ENCODE results near the gene BLM. TPM values are rescaled to one million over a fixed set of nuclear protein-coding genes. Genes with fewer than 3 reads are reported as not detected.

Gene BLM
- total RNA-seq, 4 donors from 2014 or later, result 0.15 to 2.8 (median 1.4) TPM

DNA sequence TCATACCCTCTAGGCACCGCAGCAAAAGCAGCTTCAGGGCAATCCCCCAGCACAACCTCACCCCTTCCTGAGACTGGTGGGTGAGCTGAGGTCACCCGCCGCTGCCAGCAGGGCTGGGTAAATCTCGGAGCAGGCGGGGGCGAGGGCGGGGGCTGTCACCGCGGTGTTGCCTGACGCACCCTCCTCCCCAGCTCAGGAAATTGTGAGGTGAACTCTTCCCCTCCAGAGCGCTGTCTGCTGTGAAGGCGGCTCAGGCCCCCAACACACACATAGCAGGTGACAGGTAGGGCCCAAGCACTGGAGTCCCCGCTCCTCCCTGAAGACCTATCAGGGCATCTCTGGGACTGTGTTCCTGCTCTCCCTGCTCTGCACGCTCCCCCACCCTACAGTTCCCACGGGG is 121.0 kb downstream of the BLM start:
- Histone ChIP-seq H3K9me3 (no peaks in the 10 kb centered on the region), H3K27ac (no peak overlapping the region), H3K4me1 (no peaks in the 10 kb centered on the region), H3K36me3 (no peaks in the 10 kb centered on the region), H3K4me3 (no peak overlapping the region), H3K27me3 (no peaks in the 10 kb centered on the region)
- TF ChIP-seq POLR2AphosphoS5 (IDR thresholded peaks at IDR 0.05) (no peak), EP300 (IDR thresholded peaks at IDR 0.05) (no peak), POLR2A (IDR thresholded peaks at IDR 0.05) (no peak)
- TF ChIP-seq, protein P1, sequence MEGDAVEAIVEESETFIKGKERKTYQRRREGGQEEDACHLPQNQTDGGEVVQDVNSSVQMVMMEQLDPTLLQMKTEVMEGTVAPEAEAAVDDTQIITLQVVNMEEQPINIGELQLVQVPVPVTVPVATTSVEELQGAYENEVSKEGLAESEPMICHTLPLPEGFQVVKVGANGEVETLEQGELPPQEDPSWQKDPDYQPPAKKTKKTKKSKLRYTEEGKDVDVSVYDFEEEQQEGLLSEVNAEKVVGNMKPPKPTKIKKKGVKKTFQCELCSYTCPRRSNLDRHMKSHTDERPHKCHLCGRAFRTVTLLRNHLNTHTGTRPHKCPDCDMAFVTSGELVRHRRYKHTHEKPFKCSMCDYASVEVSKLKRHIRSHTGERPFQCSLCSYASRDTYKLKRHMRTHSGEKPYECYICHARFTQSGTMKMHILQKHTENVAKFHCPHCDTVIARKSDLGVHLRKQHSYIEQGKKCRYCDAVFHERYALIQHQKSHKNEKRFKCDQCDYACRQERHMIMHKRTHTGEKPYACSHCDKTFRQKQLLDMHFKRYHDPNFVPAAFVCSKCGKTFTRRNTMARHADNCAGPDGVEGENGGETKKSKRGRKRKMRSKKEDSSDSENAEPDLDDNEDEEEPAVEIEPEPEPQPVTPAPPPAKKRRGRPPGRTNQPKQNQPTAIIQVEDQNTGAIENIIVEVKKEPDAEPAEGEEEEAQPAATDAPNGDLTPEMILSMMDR (IDR thresholded peaks at IDR 0.05), result no peak
- no peak for ATAC-seq
- no CpG with 5 or more reads among the region's 15 CpGs for WGBS, 2 donors (ENCODE audit: low coverage in 1 of 2)

DNA sequence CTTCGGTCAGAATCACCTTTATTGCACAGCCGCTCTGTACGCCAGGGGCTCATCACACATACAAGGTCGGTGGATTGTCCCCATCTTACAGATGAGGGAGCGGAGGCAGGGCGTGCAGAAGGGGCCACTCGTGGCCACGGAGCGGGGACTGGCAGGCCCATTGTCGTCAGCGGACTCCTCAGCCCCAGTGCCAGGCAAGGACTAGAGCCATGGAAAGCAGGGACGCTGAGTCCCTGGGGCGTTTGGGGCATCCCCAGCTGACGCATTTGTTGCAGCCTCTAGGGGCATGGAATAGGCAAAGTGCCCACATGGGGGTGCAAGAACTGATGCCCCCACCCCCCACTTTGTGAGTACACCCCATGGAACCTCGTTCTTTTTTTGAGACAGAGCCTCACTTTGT is 121.4 kb downstream of the BLM start:
- ATAC-seq, result no peak
- H3K9me3 ChIP-seq, result no peaks in the 10 kb centered on the region
- no peaks in the 10 kb centered on the region for H3K4me1 ChIP-seq
- TF ChIP-seq EP300 (IDR thresholded peaks at IDR 0.05), result no peak
- TF ChIP-seq, protein P1 (IDR thresholded peaks at IDR 0.05), result no peak
- TF ChIP-seq POLR2A (IDR thresholded peaks at IDR 0.05), result no peak
- TF ChIP-seq POLR2AphosphoS5 (IDR thresholded peaks at IDR 0.05), result no peak
- no peak overlapping the region for H3K4me3 ChIP-seq
- no peaks in the 10 kb centered on the region for H3K27me3 ChIP-seq
- H3K36me3 ChIP-seq, result no peaks in the 10 kb centered on the region
- no peak overlapping the region for H3K27ac ChIP-seq
- WGBS, 2 donors (ENCODE audit: low coverage in 1 of 2), result 88% methylated on average over 3 of the region's 15 CpGs; no CpG with 5 or more reads in 1 of the 2 donors

DNA sequence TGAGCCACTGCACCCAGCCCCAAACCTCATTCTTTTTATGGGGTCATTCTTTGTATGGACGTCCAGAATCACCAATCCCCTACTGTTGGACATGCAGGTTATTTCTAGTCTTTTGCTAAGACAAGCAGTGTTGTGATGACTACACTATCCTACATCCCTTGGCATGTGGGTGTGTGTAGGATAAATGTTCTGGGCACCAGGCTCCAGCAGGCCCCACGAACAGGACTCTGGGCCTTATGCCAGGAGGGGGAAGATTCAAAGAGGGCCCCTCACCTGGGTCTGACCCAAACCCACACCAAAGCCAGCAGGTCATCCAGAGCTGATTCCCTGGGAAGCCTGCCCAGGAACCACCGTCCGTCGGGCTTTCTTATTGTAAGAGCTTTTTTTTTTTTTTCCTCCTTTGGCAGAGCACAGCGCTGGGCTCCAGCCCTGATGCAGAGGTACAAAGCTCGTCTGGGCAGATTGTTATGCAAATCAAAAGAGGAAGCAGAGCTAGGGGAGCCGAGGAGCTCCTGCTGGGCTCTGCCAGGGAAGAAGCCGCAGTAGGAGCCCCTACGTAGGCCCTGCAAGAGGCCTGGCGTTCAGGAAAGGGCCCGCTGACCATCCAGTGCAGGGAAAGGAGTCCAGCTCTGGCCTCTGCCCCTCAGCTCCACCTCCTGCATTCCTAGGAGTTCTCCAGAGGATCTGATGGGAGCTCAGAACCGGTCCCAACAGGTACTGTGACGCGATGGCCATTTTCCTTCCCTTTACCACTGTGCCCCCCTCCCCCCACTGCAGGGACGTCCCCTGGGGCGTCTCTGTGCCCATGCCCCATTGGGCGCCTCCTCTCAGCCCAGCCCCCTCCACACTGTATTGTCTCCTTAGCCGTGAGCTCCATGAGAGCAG is 122.3 kb downstream of the BLM start:
- Histone ChIP-seq H3K9me3 (no peaks in the 10 kb centered on the region), H3K4me1 (no peaks in the 10 kb centered on the region), H3K27me3 (no peaks in the 10 kb centered on the region), H3K4me3 (peak overlapping the region in 1 of 2 donors; percentile 12), H3K27ac (peak overlapping the region in 1 of 4 donors; percentile 9), H3K36me3 (no peaks in the 10 kb centered on the region)
- ATAC-seq, result peak; percentile 53
- TF ChIP-seq, protein P1 (IDR thresholded peaks at IDR 0.05), result no peak
- TF ChIP-seq EP300 (IDR thresholded peaks at IDR 0.05), result no peak
- no peak for TF ChIP-seq POLR2A (IDR thresholded peaks at IDR 0.05)
- TF ChIP-seq POLR2AphosphoS5 (IDR thresholded peaks at IDR 0.05), result no peak
- 42 to 50% methylated on average over 1 to 14 of the region's 19 CpGs for WGBS, 2 donors (ENCODE audit: low coverage in 1 of 2)

DNA sequence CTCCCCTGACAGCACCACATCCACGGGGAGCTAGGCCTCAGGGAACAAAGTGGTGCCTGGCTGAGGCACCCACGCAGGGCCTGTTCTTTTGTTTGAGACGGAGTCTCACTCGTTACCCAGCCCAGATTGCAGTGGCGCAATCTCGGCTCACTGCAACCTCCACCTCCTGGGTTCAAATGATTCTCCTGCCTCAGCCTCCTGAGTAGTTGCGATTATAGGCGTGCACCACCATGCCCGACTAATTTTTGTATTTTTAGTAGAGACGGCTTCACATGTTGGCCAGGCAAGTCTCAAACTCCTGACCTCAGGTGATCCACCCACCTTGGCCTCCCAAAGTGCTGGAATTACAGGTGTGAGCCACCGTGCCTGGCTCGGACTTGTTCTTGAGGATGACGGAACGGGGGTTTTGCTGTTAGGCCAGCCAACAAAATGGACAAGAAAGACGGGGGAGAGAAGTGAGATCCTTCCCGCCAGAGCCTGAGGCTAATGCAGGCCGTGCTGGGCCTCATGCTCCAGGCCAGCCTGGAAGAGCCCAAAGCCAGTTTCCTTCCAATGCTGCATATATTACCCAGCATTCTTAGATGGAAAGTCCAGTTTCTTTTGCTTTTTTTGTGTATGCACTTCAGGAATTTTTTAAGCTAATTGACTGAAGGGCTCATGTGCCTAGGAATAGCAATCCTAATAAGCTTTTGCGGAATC is 123.2 kb downstream of the BLM start:
- Histone ChIP-seq H3K9me3 (no peaks in the 10 kb centered on the region), H3K27ac (no peak overlapping the region), H3K4me1 (no peaks in the 10 kb centered on the region), H3K36me3 (no peaks in the 10 kb centered on the region), H3K4me3 (no peak overlapping the region), H3K27me3 (no peaks in the 10 kb centered on the region)
- TF ChIP-seq EP300 (IDR thresholded peaks at IDR 0.05), result no peak
- TF ChIP-seq, protein P1 (IDR thresholded peaks at IDR 0.05), result no peak
- no peak for TF ChIP-seq POLR2A (IDR thresholded peaks at IDR 0.05)
- TF ChIP-seq POLR2AphosphoS5 (IDR thresholded peaks at IDR 0.05), result no peak
- 80% methylated on average over 1 of the region's 18 CpGs; no CpG with 5 or more reads in 1 of the 2 donors for WGBS, 2 donors (ENCODE audit: low coverage in 1 of 2)
- no peak for ATAC-seq
